Activated naive CD4-positive, alpha-beta T cell (primary cell): ENCODE results near the gene MITD1.
"Not testable (repeated sequence)": the region's sequence is repeated elsewhere in the genome, so short reads cannot be mapped to it uniquely, and the experiment has no call there.

ENCODE experiments used
- DNase-seq, 4 experiments: peaks; one replicate each; lab custom pipeline; 2025; lab: John Stamatoyannopoulos, UW

The MITD1 gene

DNA sequence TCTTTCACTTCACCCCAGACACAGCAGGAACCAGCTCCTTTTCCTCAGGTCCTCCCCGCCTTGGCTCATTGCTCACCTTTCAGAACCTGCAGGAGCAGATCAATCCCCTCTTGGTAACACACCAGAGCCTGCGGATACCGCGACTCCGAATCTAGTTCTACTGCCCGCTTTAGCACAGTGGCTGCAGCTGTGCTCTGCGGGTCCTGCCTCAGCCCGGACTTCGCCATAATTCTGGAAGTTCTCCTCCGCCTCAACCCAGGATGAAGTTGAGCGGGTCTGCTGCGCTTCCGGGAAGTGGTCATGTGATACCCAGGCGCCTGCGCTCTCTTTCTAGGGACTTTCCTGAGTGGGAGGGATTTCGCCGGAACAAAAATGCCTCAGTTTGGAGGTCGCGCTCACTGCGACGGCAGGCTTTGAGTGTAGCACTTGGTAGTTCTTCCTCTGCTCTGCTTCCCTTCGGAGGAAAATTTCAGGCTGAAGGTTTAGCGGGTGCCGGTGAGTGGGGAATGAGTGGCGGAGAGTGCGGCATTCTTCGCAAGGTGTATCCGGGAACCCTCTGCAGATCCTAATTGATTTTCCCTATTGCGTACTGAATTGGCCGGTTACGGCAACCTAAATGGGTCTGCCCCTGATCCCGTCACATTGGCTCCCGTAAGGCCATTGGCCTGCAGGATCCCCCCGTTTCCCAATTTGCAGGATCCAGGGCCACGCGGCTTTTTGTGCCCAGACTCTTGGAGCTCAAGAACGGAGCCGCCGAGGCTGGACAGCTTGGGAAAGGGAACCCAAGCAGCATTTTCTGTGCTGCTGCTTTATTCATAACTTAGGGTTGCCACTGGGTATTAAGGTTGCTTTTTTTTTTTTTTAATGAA lies at the start of gene MITD1, which contains the start of gene MRPL30:
TSS of gene MITD1 (minus strand) at position 304 of the 869 bp plus-strand sequence. CDS start at position 227, 77 bp downstream.
TSS of gene MRPL30 (plus strand) at position 430 of the 869 bp plus-strand sequence. CDS start 5,020 bp downstream, outside the sequence.
- DNase-seq: peak; percentile 53 to 83 (median 74)

DNA sequence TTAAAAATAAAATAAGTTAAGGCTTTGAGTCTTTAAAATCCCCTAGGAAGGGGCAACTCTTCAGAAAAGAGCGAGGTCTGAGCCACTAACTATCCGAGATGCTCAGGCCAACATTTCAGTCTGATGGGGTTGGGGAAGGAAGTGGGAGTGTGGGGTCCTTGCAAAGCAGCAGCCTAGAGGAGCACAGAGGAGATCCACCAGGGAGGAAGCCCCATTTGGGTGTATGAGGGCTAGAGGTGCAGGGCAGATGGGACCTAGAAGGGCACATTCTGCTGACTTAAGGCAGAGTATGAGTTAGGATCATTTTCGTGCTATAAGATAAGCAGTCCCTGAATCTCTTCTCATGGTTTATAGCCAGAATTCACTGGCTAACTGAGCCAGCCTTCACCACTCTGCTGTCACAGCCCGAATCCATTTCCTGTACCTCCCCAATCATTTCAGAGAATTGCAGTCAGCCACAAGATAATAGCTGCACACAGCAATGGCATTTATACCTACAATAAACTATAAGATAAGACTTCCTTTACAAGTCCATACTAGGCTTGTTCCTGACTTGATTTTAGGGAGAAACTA lies 37.2 kb upstream of the MITD1 start:
- no peak for DNase-seq

DNA sequence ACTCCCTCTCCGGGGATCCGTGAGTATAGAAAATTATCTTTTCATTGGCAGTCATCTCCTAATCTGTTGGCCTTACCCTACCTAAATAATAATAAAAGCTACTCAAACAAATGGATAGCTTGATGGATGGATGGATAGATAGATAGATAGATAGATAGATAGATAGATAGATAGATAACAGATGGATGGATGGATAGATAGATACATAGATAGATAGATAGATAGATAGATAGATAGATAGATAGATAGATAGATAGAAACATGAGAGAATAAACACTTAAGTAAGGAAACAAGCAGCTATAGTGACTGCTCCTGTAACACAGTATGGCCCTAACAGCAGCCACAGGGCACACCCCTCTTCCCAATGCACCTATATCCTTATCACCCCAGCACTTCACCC lies 35.2 kb upstream of the MITD1 start:
- no peak for DNase-seq

DNA sequence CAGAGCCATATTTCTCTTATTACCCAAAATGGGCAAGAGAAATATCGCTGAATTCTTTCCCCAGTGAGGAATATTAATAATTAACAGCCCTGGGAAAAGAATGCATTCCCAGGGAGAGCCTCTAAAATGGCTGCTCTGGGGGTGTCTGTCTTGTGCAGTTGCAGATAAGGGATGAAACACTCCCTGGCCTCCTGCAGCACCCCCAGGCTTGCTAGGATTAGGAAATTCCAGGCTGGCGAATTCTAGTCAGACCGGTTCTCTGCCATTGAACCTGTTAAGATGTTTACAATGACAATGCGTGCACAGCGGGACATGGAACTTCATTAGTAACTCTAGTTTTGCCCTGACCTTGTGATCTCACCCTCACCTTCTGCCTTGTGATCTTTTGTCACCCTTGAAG lies 24.6 kb upstream of the MITD1 start:
- no peak for DNase-seq

DNA sequence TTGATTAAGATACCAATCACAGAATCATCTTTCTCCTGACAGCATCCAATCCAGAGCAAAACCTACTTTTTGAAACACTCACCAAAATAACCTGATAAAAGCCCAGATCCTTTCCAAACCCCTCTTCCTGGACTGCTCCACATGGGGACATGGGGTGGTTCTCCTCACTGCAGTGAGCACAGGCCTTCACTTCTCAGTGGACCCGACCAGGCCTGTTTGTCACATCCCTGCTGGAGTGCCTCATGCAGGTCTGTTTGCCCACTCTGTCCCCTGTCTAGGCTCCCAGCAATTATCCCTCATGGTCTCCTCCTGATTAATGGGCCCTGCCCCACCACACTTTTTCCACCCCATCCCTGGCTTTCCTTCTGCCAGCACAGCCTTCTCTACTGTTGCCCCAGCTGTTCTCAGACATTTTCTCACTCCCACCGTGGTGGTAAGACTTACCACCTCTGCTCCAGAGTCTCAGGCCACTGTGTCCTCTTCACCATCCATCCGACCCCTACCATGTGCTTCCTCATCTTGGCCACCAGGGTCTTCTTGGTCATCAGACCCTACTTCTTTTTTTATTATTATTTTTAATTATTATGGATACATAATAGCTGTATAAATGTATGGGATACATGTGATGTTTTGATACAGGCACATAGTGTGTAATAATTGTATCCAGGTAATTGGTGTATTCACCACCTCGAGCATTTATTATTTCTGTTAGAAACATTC lies 21.3 kb upstream of the MITD1 start:
- no peak for DNase-seq

DNA sequence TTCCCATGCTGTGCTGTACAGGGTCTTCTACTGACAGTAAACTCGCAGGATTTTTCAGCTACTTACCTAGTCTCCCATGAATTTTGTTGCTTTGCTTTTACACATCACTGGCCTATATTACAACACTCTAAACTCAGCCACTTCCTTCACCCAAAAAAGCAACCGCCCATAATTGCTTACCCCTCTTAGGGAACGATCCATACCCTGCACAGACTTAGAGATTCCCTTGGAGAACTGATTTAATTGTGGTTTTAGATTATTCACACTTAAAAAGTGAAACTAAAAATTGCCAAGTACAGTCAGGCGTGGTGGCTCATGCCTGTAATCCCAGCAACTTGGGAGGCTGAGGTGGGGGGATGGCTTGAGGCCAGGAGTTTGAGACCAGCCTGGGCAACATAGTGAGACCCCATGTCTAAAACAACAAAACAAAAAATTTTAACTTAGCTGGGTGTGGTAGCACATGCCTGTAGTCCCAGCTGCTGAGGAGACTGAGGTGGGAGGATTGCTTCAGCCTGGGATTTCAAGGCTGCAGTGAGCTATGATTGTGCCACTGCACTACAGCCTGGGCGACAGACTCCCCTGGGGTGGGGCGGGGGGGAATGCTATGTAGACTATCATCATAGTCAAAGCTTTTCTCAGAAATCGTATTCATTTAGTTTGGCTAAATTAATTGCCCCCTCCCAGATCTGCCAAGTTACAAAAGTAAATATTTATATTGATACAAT lies 19.4 kb upstream of the MITD1 start:
- DNase-seq: no peak

DNA sequence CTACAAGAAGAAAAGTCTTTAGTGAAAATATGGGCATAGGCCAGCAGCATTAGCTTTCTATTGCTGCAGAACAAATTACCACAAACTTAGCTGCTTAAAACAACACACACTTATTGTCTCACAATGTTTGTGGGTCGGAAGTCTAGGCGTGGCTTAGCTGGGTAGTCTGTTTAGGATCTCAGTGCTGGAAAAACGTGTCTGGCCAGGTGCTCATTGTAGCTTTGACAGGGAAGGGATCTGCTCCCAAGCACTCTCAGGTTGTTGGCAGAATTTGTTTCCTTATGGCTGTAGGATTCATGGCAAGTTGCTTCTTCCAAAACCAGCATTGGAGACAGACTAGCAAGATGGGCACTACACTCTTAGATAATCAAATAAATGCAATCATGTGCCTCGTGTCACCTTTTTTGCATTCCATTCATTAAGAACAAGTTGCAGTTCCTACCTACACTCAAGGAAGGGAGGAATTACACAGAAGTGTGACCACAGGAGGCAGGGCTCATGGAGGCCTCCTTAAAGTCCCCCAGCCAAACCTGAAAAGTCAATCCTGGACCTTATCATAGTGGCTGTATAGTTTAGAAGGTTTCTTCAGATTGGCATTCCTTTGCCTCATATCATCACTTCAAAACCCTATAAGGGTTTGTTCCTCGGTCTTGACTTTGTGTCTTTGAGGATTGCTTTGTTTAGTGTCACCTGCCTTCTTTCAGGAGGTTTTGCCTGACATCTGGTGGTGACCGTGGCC lies 17.4 kb upstream of the MITD1 start:
- no peak for DNase-seq

DNA sequence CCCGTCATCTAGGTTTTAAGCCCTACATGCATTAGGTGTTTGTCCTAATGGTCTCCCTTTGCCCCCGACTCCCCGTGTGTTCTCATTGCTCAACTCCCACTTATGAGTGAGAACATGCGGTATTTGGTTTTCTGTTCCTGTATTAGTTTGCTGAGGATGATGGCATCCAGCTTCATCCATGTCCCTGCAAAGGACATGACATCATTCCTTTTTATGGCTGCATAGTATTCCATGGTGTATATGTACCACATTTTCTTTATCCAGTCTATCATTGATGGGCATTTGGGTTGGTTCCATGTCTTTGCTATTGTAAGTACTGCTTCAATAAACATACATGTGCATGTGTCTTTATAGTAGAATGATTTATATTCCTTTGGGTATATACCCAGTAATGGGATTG lies 11.5 kb upstream of the MITD1 start:
- not testable (repeated sequence) for DNase-seq

DNA sequence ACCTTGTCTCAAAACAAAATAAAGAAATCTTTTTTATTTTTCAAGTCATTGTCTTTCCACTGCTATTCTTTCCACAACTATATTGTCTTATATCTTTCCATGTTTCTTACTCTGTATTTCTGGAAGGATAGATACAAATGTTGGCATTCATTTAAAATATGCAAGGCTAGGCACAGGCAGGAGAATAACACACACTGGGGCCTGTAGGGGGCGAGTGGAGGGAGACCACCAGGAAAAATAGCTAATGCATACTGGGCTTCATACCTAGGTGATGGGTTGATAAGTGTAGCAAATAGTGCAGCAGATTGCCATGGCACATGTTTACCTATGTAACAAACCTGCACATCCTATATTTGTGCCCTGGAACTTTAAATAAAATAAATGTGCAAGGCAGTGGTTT lies 9.7 kb upstream of the MITD1 start:
- no peak for DNase-seq

DNA sequence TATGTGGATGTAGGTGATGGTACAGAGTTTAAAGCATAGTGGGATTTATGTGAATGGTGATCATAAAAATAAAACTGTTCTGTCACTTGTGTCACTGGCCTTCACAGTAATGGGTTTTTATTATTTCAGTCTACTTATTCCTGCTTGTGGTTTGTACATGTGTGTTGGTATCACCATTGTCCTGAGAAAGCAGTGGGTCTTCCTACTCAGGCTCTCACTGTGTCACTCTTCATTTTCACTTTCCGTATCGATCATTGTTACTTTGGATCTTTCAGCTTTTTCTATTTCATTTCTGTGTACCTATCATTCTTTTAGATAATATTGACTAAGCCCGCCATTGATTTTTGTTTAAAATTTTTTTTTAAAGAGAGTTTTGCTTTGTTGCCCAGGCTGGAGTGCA lies 7.5 kb upstream of the MITD1 start:
- DNase-seq: no peak

DNA sequence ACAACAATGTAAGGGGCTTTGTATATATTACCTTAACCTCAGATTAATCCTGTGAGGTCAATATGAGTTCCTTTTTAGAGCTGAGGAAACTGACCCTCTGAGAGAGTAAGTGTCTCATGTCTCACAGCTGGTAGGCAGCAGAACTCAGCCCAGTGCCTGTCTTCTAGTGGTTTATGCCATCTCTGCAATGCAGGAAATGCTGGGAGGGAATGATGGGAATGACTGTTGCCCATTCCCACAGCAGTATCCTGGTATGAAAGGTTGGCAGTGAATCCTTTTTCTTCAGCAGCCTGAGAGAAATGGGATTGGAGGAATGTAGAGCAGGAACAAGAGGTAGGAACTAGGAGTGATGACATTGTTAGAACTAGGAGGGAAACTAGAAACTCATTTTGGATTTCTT lies 6.2 kb upstream of the MITD1 start:
- DNase-seq: no peak

DNA sequence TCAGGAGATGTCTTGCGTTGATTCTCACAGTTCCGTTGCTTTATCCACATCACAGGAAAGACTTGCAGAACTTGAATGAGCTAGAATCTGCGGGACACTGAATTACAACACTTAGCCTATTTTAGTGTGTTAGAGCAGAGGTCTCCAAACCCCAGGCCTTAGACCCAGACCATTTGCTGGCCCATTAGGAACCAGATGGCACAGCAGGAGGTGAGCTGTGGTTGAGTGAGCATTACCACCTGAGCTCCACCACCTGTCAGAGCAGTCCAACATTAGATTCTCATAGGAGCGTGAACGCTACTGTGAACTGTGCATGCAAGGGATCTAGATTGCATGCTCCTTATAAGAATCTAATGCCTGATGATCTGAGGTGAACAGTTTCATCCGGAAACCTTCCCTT lies 4.0 kb upstream of the MITD1 start:
- DNase-seq: no peak

DNA sequence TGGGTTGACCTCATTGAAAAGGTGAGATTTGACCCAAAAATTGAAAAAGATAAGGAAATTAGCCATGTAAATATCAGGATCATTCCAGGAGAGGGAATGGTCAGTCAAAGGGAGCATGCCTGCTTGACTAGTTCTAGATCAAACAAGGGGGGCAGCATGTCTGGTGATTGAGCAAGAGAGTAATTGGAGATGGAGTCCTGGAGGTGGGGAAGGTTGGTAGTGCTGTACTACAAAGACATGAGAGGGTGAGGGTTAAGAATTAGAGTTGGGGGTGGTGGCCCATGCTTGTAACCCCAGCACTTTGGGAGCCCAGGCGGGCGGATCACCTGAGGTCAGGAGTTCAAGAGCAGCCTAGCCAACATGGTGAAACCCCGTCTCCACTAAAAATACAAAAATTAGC lies 2.2 kb upstream of the MITD1 start:
- DNase-seq: no peak

DNA sequence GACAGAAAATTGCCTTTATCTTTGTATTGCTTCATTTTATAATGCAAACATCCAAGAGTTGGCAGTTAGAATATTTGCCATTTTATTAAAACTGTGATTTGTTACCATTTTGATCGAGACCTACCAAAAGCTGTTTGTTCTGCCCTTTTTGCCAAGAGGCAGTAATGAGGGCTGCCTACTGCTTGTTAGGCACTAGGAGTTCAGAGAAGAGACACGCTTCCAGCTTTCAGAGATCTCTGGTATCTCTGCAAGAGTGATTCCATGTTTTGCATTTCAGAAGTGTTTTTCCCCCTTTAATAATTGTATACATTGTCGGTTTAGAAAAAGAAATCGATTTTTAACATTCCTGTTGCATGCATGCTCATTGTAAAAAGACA lies 754 bp upstream of the MITD1 start:
- DNase-seq: no peak

DNA sequence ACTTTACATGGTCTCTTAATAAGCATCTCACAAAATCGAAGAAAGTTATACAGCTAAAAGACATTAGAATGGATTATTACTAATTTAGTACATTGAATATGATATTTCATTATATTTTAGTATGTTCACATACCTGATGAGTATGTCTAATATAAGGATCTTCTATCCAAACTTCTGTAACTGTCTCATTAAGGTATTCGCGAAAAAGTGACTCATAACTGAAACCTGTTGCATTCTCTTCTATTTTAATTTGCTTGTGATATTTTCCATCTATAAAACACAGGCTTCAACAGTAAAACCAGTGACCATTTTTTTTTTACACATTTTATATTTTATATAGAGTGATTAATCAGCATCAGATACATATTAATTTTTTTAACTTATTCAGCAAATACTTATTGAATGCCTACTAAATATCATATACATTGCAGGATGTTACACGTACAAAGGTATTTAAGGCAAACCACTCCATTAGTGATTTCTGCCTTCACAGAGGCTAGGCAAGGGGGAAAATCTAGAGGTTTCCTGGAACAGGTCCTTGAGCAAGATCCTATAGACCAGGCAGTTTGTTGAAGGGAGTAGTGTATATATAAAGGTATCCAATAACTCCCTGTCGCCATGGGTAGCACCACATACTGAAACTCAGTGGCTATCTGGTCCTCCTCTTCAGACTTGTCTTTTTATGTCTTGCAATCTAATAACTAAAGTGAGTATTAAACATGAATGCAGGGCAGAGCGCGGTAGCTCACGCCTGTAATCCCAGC lies 9.3 kb downstream of the MITD1 start:
- no peak for DNase-seq

DNA sequence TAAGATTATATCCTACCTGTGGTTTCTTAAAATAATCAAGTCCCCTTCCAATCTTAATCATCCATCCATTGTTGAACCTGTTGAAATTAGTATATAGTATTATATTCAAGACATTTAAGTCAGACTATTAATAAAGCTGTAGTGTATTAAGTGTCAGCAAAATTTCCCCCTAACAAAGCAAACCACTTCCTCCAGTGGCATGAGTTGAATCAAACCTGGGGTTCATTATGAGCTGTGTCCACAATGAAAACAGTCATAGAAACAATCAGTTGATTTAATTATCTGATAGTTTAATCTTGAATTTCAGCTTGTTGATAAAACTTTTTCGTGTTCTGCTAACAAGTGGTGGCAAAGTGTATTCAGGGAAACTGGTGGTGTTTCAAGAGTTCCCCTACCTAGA lies 11.3 kb downstream of the MITD1 start:
- DNase-seq: no peak

DNA sequence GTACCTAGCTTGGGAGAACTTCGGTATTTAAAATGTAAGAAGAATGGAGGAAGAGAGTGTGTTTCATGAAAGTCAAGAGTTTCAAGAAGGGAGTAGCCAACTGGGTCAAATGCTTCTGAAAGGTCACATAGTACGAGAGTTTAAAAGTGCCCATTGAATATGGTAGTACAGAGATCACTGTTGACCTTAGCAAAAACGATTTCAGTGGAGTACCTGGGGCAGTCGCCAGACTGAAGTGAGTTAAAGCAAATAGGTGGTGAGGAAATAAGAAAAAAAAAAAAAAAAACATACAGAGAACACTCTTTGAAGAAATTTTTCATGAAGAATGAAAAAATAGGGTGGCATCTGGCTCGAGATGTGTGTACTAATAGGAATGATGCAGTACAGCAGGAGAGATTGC lies 14.6 kb downstream of the MITD1 start:
- no peak for DNase-seq

DNA sequence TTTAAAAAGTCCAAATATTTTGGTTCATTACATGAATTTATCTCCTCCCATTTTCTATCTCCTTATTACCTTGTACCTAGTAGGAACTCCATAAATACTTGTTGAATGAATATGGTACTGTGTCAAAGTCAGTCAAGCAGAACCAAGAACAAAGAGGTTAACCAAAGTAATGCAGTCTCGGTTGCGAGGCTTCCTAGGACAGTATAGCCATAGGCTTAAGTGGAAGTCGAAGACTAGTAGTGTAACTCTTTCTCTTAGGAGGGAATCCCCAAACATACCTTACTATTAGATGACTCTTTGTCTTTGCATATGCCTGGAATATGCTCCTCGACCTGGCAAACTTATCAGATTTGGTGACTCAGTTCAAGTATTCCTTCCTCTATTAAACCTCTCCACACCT lies 21.3 kb downstream of the MITD1 start:
- DNase-seq: no peak

DNA sequence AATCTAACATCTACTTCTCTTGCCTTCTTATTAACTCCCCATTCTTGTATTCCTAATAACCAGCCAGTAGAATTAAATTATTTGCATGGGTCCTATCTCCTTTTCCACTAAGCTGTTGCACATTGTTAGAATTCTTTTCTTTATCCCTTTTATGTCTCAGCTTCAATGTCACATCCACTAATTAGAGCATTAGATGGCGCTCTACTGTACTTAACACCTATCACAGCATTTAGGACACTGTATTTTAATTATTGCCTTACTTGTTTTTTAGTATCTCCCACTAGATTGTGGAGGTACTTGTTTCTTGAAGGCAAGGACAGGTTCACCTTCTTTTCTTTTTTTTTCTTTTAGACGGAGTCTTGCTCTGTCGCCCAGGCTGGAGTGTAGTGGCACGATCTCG lies 22.3 kb downstream of the MITD1 start:
- DNase-seq: no peak

DNA sequence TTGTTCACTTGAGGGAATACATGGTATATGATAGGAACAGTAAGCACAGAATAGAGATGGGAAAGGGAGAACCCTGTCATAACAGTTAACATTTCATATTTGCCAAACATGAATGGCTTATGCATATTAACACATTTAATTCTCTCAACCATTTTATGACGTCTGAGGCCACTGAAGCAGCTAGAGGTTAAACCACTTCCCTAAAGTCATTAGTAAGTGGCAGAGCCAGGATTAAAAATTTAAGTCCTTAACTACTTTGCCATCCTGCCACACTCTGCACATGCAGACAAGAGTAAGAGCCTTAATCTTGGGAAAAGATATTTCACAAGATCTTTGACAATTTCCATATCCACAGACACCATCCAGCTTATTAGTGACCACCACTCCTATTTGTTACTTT lies 24.0 kb downstream of the MITD1 start:
- DNase-seq: no peak
